HG03460 (cell line): ENCODE results near the gene APOL3.
"Not testable (repeated sequence)": the region's sequence is repeated elsewhere in the genome, so short reads cannot be mapped to it uniquely, and the experiment has no call there.

Source experiments
- ATAC-seq: cut with Tn5 transposase; IDR thresholded peaks from one replicate; pipeline ENCODE4 v1.9.1; 2021; ENCODE audit not compliant: unreplicated experiment

The APOL3 gene

DNA sequence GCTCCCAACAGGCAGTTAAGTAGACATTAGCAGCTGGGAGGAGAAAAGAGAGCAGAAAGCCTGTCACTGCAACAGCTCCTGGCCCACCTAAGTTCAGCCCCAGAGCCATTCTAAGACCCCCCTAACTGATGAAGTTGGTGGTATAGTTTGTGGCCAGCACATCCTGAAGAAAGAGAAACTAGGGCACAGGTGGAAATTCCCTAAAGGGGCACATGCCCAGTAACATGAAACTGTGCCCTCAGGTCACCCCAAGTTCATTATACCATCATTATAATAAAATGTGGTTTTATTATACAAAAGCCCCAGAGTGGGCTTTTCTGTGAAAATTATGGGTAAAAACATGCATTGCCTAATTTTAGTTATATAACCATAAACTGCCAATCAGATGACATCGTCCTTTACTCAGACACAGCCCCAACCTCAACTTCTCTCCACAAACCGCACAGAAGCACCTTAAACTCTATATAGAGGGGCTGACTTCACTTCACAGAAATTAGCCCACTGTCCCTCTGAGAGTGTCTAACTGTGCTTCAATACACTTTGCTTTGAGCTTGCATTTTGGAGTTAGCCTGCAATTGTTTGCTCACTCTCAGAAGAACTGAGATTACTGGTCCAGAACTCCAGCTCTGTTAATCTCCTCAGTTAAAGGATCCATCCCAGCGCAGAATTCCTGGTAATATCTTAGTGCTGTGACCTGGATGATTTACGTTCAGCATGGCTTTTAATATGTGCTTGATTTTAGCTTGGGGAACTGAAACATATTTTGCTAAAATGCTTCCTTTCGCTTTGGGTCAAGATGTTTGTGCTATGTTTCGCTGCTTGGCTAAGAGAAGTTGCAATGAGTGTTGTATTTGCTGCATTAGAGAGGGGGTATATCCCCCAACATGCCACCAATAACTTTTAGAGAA, 1.8 kb upstream of the APOL3 start:
- ATAC-seq: peak; percentile 57

DNA sequence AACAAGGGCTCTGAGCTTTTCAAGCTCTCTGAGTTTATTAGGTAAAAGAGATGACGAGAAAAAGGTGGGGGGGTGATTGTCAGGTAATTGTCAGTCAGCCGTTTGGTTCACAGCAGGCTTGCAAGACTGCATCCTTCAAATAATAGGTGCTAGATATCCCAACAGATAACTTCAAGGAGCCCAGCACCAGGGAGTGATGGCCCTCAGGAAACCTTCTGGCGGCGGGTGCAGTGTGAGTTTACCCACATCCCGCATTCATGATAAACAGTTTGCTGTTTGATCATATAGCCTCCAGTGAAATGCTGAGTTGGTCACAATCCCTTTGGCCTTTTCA, 1.2 kb upstream of the APOL3 start:
- ATAC-seq: not testable (repeated sequence)

DNA sequence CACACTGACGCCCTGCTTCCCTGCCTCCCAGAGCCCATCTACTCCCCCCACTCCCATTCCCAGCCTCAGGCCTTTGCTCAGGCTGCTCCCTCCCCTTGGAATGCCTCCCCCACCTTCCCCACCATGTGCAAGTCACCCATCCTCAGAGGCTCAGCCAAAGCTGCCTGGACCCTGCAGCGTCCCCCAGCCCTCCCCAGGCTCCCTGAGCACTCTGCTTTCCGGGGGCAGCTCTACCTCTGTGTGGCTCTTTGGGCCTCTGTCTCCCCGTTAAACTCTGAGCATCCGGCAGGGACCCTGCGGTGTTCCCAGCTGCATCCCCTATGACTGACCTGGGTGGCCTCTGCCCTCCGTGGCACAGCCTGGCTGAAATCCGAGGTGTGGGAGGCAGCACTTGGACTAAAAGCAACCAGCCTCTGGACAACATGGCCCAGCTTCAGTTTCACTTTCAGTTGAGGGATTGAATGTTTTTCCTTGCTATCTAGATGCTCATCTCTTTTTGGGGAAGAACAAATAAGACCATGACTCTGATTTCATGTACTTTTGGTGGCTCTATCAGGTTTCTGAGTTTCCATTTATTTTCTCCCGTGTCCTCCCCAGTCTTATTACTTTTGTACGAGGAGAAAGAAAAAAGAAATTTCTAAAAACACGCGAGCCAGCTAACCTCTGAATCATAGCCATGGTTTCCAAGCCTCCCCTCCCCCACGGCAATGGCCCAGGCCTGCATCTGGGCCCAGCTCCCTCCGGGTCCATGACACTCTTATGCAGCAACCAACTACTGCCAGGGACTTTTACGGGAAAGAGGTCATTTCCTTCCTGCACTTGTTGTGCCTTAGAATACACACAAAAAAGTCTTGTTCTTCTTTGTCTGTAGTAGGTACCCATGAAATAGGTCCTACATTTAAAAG, 3.8 kb downstream of the APOL3 start:
- no peak for ATAC-seq

DNA sequence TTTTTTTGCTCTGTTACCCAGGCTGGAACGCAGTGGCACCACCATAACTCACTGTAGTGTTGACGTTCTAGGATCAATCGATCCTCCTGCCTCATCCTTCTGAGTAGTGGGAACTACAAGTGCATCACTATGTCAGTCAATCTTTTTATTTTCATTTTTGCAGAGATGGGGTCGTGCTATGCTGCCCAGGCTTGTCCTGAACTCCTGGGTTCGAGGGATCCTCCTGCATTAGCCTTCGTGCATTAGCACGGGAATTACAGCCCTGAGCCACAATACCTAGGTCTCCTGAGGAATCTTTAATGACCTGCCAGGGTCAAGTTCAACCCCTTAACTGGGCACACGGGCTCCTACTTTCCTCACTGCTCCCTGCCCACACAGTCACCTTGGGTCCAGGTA, 4.4 kb downstream of the APOL3 start:
- ATAC-seq: no peak

DNA sequence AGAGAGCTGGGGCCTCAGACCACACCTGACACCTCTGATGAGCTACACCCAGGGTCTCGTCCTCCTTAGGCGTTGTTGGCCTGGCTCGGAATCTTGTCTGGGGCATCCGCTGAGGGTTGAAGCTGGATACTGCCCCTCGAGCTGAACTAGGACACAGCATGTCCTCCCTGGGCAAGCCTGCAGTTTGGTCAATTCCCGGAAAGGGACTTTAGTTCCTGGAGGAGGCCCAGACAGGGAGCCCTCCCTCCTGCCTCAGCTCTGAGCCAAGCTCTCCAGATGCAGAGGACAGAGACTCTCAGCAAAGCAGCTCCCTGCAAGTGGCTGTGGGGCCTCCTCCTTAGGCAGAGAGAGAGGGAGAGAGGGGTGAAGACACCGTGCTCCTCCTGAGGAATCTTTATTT, 4.9 kb downstream of the APOL3 start:
- ATAC-seq: no peak

DNA sequence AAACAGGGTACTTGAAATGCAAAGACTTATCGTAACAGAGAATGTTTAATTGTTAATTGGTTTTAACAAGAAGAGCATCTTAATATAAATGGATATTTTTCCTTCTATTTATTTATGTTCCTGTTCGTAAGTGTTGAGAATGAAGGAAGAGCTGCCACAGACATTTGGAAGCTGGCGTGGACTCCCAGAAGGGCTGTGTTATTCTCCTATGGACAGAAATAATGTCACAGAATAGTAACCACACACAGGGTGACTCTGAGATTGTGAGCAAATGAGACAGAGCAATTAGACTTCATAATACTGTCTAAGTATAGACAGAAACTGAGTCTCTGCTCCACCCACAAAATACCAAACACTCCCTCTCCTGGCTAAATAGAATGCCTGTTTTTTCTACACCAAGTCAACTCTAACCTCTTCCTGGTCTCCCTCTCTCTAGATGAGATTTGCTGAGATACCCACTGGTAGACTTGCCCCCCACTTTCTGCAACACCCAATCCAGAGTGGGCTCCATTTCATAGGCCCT, 6.1 kb downstream of the APOL3 start:
- ATAC-seq: no peak

DNA sequence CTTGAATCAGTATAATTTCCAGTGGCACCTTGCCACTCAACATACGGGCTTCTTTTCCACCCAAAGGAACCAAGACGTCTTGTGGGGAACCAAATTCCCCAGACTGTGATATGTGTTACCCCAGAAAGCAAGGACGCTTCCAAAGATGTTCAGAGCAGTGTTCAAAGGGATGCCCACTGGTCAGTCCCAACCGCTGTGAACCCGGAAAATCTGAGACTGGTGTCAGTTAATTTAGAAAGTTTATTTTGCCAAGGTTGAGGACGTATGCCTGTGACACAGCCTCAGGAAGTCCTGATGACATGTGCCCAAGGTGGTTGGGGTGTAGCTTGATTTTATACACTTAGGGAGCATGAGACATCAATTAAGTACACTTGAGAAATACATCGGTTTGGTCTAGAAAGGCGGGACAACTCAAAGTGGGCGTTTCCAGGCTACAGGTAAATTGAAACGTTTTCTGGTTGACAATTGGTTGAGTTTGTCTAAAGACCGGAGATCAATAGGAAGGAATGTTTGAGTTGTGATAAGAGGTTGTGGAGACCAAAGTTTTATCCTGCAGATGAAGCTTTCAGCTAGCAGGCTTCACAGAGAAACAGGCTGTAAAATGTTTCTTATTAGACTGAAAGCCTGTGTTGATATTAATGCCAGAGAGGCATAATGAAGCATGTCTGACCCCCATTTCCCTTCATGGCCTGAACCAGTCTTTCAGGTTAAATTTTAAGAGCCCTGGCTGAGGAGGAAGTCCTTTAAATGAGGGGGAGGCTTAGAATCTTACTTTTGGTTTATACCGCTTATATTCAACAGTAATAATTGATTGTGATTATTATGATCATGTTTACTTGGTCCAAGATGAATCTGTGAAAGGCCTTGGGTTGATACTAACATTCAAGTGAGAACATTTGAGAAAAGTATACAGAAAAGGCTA, 6.8 kb downstream of the APOL3 start:
- no peak for ATAC-seq

DNA sequence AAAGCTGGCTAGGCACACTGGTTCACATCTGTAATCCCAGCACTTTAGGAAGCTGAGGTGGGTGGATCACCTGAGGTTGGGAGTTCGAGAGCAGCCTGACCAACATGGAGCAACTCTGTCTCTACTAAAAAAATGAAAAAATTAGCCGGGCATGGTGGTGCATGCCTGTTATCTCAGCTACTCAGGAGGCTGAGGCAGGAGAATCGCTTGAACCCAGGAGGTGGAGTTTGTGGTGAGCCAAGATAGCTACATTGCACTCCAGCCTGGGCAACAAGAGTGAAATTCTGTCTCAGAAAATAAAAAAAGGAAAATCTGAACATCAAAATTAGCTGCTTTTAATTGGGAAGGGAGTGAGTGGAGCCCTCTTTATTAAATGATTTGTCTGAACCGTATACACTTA, 7.7 kb downstream of the APOL3 start:
- not testable (repeated sequence) for ATAC-seq

DNA sequence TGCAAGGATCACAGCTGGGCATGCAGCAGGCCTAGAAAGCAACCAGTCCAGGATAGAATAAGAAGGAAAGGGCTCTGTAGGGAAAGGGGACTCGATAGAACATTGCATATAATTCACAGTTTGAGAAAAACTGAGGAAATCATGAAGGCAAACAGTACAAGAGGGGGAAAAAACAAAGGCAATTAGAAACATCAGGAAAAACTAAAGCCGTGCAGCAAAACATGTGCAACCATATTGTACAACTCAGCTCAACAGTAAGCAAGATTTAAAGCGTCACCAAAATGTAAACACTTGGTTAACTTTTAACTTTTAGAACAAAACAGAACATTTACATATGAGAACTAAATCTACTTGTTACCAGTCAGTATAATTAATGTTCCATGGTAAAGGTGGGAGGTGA, 8.5 kb downstream of the APOL3 start:
- no peak for ATAC-seq

DNA sequence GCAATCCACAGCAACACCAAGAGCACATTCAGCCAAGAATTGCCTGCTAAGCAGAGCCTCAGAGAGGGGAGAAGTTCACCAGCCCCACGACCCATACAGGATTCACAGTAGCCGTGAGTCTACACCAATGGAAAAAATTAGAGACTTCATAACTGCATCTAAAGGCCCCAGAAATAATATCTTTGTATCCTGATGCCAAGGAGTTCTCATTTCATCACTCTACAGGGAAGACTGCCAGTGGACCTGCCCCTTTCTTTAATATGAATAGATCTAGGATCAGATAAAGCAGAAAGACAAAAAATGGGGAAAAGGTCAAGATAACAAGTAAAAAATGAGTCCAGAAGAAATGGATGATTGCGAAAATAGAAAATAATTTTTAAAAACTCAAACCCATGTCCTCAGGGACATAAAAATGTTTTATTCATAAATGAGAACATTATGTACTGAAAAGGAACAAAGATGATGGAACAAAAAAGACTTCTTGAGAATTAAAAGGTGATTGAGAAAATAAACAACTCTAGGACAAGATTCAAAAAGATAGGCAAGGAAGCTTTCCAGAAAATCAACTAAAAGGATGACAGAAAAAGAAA, 9.5 kb downstream of the APOL3 start:
- no peak for ATAC-seq

DNA sequence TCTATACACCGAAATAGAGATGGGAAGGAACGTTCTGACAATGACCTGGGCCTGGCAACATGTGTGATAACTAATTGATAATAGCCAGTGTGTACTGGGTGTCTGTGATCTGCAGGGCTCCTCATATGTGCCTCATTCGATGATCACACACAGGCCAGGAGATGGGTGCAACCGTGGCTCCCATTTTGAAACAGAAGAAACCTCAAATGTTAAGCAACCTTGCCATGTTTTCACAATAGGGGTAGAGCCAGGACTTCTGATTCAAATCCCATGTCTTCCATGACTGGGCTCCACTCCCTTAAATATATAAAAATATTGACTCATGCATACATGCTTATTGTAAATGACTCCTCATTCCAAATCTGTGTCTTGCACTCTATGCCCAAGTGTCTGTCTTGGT, 11.1 kb downstream of the APOL3 start:
- no peak for ATAC-seq

DNA sequence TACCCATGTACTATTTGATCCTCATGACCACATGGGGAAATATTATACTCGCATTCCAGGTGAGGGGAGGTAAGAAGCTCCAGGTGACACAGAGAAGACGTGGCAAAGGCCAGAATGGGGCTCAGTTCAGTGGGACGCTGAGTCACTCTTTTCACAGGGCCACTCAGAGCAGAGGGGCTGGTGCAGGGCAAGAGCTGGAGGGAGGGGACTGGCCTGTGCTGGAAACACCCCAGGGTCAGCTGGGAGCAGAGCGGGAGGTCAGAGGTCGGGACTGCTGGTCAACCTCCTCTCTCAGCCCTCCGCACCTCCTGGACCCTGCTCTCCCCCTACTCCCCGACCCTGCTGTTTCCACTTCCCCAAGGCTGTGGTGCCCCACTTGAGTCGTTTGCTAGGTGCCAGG, 12.1 kb downstream of the APOL3 start:
- no peak for ATAC-seq

DNA sequence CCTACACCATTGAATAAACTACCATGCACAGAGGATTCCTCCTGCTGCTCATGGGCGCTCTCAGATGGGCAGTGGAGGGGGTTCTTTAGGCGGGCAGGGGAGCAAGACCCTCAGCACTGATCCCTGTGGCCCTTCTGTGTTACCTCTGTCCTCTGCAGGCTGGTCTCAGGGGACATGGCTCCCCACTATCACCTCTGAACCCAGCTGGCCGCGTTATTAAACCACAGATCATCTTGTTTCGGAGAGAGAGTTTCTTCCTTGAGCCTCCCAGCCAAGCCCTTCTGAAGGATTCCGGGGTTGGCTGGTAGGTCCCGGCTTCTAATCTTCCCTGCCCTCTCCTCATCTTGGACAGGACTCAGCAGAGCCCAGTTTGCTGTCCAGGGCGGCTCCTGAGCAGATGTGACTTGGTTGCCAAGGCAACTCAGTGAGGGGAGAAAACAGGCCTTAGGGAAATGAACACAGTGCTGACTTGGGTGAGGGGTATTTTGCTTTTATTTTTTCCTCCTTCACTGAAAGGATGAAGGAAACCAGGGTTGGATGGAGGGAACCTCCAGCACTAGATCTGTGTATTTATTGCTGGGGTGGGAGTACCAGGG, 13.3 kb downstream of the APOL3 start:
- ATAC-seq: no peak

DNA sequence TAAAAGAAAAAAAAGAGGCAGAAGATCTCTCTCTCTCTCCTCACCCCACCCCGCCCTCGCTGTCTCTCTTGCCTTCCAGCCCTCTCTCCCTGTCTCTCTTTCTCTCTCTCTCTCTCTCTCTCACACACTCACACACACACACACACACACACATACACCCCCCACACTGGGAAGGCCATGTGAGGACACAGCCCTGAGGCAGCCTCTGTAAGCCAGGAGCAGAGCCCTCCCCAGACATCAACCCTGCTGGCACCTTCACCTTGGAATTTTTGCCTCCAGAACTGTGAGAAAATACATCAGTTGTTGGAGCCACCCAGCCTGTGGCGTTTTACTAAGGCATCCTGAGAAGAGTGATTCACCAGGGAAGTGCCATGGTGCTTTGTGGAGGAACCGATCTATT, 14.7 kb downstream of the APOL3 start:
- ATAC-seq: no peak

DNA sequence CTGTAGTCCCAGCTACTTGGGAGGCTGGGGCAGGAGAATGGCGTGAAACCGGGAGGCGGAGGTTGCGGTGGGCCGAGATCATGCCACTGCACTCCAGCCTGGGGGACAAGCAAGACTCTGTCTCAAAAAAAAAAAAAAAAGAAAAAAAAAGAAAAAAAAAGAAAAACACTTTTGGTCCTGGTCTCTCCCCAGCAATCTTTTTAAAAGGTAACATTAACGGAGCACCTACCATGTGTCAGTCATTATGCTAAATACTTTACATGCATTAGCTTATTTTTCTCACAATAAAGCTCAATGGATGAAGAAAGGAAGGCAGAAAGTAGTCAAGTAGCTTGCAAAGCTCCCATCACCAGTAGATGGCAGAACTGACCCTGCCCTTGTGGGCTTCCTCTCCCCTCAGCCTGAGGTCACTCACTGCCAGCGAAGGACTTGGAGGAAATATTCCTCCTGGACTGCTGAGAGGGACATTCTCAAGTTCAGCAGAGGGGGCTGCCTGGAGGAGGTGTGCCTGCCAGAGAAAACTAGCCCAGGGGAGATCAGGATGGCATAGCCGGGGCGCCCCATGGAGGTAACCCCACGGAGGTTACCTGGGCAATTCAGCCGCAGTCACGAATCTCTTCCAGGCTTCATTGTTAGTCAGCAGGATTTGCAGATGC, 15.5 kb downstream of the APOL3 start:
- no peak for ATAC-seq

DNA sequence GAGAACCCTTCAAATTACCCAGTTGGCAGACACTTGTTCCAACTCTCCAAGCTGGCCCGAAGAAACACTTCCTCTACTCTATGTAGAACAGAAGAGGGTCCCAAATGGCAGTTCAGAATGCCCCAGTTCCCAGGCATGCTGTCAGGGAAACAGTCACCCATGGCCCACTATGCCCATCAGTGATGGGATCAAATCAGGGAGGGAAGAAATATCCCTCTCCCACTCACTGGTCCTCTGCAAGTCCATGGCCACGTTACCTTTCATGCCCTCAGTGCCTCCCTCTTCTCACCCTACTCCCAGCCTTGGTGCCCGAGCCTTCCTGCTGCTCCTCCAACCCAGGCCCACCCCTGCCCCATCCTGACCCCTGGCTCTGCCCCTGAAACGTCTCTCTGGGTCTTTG, 16.6 kb downstream of the APOL3 start:
- no peak for ATAC-seq

DNA sequence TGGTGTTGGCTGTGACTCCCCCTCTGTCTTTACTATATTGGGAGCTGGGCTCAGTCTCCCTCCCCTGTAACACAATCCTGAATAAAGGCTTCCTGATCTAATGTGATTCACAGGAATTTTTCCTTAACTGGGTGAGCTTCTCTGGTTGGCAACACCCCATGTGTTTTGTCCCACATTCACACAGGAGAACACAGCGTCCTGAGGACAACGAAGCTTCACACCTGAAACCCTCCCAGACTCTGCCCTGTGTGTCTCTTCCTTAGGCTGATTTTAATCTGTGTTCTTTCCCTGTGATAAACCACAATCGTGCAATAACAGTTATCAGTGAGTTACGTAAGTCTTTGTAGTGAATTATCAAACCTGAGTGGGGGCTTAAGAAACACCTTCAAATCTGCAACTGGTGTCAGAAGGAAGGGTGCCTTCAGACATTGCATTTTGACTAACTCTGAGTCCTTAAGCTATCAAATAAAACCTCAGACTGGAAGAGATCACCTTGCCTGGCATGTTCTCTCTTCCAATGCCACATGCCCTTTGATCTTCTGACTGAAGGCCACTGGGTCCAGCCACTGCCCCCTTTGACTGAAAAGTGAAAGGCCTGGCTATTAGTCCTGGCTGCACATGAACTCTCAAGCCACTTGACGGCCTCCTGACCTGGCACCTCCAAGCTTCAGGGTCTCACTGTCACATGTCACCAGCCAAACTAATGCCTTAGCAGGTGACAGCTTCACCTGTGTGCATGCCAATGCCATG, 17.3 kb downstream of the APOL3 start:
- no peak for ATAC-seq

DNA sequence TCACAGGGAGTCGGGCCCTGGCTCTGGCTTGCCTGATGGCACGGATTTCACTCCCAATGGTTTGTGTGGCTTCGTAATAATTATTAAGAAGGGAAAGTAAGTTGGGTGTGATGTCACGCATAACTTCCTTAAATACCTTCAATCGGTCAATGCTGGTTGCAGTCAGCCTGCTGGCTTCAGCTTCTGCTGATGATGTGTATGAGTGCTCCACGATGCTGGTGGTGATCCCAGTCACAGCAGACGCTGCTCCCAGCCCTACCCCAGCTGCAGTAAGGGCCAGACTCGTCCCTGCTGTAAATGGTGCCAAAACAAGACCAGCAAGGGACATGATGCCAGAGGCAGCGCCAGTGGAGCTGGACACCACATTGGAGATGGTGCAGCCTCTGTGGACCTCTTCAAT, 19.1 kb downstream of the APOL3 start:
- ATAC-seq: no peak

DNA sequence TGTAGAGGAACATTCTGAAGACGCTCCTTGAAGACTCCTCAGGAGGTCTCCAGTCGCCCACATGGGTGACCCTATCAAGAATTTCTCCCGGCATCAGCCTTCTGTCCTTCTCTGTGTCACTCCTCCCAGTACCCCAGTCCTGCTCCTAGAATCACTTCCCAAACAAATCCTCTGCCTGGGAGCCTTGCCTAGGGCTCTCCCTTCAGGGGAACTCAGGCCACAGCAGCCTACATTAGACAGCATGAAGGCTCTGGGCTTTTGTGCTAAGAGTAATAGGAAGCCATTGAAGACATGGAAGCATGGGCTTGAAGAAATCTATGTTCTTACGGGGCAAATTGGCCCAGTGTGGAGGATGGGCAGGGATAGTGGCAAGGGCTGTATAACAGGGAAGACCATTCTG, 21.8 kb downstream of the APOL3 start:
- ATAC-seq: not testable (repeated sequence)
